ENCODE data around the gene NLRP6.
A peak's percentile ranks its signal among the peaks of the same experiment; 100 is the strongest.

The NLRP6 gene

DNA sequence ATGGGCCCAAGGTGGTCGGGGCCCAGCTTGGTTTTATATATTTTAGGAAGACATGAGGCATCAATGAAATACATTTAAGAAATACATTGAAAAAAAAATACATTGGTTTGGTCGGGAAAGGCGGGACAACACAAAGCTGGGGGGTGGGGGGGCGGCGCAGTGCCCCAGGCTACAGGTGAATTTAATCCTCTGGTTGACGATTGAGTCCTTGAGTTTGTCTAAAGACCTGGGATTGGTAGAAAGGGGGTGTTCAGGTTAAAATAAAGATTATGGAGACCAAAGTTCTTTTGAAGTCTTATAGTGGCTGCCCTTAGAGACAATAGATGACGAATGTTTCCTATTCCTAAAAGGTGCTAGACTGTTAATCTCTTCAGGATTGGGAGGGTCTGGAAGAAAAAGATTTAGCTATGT, 38.7 kb downstream of the NLRP6 start:
- TF ChIP-seq, protein P1, sequence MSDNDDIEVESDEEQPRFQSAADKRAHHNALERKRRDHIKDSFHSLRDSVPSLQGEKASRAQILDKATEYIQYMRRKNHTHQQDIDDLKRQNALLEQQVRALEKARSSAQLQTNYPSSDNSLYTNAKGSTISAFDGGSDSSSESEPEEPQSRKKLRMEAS (IDR thresholded peaks at IDR 0.05): no peak
- no peak for TF ChIP-seq TAF1 (IDR thresholded peaks at IDR 0.05; ENCODE audit: low read depth)

DNA sequence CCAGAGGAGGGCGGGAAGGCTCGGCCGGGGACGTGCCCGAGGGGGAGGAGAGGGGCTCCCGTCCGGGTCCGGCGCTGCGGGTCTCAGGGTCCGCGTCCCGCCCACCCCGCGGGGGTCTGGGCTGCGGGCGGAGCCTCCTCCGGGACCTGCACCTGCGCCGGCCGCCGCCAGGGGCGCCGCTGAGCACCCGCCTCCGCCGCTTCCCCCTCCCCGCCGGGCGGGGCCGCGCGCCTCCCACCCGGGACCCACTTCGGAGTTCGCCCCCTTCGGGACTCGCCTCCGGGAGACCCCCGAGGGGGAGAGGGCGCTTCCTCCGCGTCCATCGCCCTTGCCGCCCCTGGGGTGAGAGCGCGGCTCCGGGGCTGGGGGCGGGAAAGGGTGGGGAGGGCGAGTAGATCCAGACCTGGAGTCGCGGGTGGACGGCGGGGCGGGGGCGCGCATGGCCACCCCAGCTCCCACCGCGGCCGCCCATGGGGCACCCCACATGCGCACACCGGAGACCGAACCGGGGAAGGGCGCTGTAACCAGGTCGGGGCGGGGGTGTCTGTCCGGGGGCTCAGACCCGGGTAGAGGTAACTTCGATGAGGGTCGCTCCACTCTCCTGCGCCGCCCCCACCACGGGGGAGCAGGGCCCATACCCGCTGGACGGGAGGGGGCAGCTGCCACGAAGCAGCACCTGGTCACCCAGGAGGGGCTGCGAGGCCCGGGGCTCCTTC, 40.4 kb downstream of the NLRP6 start:
- 0 out of 2 replicates have a peak, but pooled peaks have one; percentile 35 for TF ChIP-seq ZBTB7A (IDR thresholded peaks at IDR 0.05; ENCODE audit: low read depth)

DNA sequence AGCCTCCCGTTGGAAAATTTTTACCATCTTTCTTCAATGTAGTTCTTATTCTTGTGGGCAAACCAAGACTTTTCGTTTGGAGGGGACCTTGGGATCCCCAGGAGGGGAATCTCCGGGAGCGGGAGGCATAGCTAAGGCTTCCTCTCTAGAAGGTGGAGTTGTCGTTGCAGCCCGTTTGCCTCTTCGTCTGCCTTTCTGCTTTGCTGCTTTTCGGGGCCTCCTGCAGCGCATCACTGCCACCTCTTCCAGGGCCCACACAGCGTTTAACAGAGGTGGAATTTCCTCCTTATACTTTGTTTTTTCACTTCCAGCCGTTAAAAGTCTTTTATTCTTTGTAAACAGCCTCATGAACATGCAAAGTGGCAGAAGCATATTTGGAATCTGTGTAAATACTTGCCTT, 45.9 kb downstream of the NLRP6 start:
- no peak for TF ChIP-seq TEAD4 (IDR thresholded peaks at IDR 0.05)
- no peak for TF ChIP-seq CREB1 (IDR thresholded peaks at IDR 0.05; ENCODE audit: low read depth)
- no peak for TF ChIP-seq TAF1 (IDR thresholded peaks at IDR 0.05; ENCODE audit: low read depth)
- TF ChIP-seq, protein P1 (IDR thresholded peaks at IDR 0.05): no peak
- TF ChIP-seq YY1 (IDR thresholded peaks at IDR 0.05; ENCODE audit: low read depth): no peak
- no peak for TF ChIP-seq ZBTB7A (IDR thresholded peaks at IDR 0.05; ENCODE audit: low read depth)
- no peak for TF ChIP-seq FOXM1 (IDR thresholded peaks at IDR 0.05; ENCODE audit: borderline replicate concordance, low read depth)
- TF ChIP-seq RAD21 (IDR thresholded peaks at IDR 0.05; ENCODE audit: low read depth): no peak
- TF ChIP-seq EP300 (IDR thresholded peaks at IDR 0.05; ENCODE audit: borderline replicate concordance): no peak
- TF ChIP-seq, protein P2, sequence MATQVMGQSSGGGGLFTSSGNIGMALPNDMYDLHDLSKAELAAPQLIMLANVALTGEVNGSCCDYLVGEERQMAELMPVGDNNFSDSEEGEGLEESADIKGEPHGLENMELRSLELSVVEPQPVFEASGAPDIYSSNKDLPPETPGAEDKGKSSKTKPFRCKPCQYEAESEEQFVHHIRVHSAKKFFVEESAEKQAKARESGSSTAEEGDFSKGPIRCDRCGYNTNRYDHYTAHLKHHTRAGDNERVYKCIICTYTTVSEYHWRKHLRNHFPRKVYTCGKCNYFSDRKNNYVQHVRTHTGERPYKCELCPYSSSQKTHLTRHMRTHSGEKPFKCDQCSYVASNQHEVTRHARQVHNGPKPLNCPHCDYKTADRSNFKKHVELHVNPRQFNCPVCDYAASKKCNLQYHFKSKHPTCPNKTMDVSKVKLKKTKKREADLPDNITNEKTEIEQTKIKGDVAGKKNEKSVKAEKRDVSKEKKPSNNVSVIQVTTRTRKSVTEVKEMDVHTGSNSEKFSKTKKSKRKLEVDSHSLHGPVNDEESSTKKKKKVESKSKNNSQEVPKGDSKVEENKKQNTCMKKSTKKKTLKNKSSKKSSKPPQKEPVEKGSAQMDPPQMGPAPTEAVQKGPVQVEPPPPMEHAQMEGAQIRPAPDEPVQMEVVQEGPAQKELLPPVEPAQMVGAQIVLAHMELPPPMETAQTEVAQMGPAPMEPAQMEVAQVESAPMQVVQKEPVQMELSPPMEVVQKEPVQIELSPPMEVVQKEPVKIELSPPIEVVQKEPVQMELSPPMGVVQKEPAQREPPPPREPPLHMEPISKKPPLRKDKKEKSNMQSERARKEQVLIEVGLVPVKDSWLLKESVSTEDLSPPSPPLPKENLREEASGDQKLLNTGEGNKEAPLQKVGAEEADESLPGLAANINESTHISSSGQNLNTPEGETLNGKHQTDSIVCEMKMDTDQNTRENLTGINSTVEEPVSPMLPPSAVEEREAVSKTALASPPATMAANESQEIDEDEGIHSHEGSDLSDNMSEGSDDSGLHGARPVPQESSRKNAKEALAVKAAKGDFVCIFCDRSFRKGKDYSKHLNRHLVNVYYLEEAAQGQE (IDR thresholded peaks at IDR 0.05; ENCODE audit: low read depth): no peak
- no peak for TF ChIP-seq EGR1 (IDR thresholded peaks at IDR 0.05)
- no peak for TF ChIP-seq CEBPB (IDR thresholded peaks at IDR 0.05)

DNA sequence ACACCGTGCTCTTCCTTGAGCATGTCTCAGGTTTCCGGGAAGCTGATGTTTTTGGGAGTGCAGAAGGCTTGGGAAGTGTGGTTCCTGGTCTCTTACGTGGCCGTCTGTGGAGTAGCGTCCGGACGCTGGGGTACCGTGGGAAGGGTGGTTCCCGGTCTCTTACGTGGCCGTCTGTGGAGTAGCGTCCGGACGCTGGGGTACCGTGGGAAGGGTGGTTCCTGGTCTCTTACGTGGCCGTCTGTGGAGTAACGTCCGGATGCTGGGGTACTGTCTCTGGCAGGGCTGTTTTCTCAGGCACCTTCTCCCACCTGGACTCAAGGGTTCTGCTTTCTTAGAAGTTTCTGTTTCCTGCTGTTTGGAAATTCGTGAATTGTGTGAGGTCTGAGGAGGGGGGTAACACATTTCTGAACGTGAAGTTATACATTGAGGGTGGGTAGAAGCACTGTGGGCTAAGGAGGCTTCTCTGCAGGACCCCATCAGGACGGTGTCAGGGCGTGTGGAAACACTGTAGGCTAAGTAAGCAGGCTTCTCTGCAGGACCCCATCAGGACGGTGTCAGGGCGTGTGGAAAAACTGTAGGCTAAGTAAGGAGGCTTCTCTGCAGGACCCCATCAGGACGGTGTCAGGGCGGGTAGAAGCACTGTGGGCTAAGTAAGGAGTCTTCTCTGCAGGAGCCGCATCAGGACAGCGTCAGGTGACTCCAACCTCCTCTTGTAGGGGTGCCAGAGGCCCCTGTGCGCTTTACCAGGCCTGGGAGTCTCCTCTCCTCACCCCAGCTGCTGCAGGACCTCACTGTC, 47.8 kb downstream of the NLRP6 start:
- no peak for TF ChIP-seq EP300 (IDR thresholded peaks at IDR 0.05; ENCODE audit: borderline replicate concordance)
- no peak for TF ChIP-seq NFIC (IDR thresholded peaks at IDR 0.05)
- TF ChIP-seq, protein P1 (IDR thresholded peaks at IDR 0.05): no peak
- no peak for TF ChIP-seq TAF1 (IDR thresholded peaks at IDR 0.05; ENCODE audit: low read depth)
- TF ChIP-seq RAD21 (IDR thresholded peaks at IDR 0.05; ENCODE audit: low read depth): no peak
- TF ChIP-seq FOXM1 (IDR thresholded peaks at IDR 0.05; ENCODE audit: borderline replicate concordance, low read depth): no peak

DNA sequence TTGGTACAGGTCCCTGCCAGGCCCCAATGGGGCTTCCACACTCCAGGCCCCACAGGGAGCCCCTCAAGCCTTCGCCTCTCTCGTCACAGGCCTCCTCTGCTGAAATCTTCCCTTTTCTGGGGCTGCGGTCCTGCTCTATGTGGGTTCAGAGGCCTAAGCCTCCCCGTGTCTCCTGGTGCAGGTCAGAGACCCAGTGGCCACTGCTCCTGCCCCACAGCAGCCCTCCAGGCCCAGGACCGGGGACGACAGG, 48.3 kb downstream of the NLRP6 start:
- TF ChIP-seq NFIC (IDR thresholded peaks at IDR 0.05) (no peak), EGR1 (IDR thresholded peaks at IDR 0.05) (no peak), CEBPB (IDR thresholded peaks at IDR 0.05) (no peak), TAF1 (IDR thresholded peaks at IDR 0.05; ENCODE audit: low read depth) (no peak), RAD21 (IDR thresholded peaks at IDR 0.05; ENCODE audit: low read depth) (no peak), FOXM1 (IDR thresholded peaks at IDR 0.05; ENCODE audit: borderline replicate concordance, low read depth) (no peak), CREB1 (IDR thresholded peaks at IDR 0.05; ENCODE audit: low read depth) (no peak), EP300 (IDR thresholded peaks at IDR 0.05; ENCODE audit: borderline replicate concordance) (no peak), YY1 (IDR thresholded peaks at IDR 0.05; ENCODE audit: low read depth) (no peak), TEAD4 (IDR thresholded peaks at IDR 0.05) (no peak), ZBTB7A (IDR thresholded peaks at IDR 0.05; ENCODE audit: low read depth) (no peak), TCF12 (IDR thresholded peaks at IDR 0.05; ENCODE audit: low read depth) (no peak)
- TF ChIP-seq, protein P1 (IDR thresholded peaks at IDR 0.05): no peak
- TF ChIP-seq, protein P3, sequence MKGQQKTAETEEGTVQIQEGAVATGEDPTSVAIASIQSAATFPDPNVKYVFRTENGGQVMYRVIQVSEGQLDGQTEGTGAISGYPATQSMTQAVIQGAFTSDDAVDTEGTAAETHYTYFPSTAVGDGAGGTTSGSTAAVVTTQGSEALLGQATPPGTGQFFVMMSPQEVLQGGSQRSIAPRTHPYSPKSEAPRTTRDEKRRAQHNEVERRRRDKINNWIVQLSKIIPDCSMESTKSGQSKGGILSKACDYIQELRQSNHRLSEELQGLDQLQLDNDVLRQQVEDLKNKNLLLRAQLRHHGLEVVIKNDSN (IDR thresholded peaks at IDR 0.05): no peak
- TF ChIP-seq, protein P2 (IDR thresholded peaks at IDR 0.05; ENCODE audit: low read depth): no peak

Measured in Ishikawa (cell line).